ENCODE data around the gene SLC25A15.

- TF ChIP-seq CTCF (IDR thresholded peaks at IDR 0.05) (no peak), POLR2AphosphoS5 (IDR thresholded peaks at IDR 0.05) (no peak), POLR2A (IDR thresholded peaks at IDR 0.05) (no peak)
Measured at GRCh38 chr13:40780822-40781401, 8.5 kb upstream of the SLC25A15 start.

Measured in prostate gland (tissue), 2 donors.